NCI-H2227 (cell line): ENCODE measurements around the gene MBIP.

Experiments used
- DNase-seq: peaks from one replicate; lab custom pipeline; 2025; ENCODE audit not compliant: unreplicated experiment; lab: John Stamatoyannopoulos, UW

Gene MBIP

DNA sequence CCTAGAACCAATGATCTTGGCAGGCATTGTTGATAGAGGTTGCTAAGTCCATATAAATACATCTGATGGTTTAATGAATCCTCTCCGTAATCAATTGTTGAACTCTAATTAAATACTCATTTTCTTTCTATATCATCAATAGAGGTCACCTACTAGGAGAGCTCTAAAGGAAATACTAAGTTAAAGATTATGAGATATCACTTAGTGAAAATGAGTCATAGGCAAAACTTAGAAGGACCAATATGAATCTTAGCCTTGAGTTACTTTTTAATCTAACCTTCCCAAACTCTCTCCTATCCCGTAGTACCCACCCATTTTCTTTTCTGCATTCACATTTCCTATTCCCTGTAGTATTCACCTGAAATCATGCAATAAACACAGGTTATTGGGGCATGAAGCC, 50.2 kb downstream of the MBIP start:
- DNase-seq = no peak

DNA sequence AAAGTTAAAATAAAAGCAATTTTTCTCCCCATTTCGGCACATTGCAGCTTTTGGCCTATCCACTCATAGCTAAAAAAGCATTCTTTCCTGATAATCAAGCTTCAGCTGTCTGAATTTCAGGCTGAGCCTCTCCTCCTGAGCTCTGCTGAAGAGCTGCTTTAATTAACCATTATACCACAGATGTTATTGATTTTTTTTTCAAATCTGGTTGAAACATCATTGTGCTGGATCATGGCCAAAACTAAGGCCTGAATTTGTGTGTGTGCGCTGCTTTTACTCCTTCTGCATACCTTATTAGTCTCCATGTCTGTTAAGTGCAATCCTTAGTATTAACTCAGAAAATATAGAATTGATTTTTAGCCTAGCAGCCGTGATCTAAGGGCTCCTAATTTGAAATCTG, 52.3 kb downstream of the MBIP start:
- DNase-seq = peak; percentile 75

DNA sequence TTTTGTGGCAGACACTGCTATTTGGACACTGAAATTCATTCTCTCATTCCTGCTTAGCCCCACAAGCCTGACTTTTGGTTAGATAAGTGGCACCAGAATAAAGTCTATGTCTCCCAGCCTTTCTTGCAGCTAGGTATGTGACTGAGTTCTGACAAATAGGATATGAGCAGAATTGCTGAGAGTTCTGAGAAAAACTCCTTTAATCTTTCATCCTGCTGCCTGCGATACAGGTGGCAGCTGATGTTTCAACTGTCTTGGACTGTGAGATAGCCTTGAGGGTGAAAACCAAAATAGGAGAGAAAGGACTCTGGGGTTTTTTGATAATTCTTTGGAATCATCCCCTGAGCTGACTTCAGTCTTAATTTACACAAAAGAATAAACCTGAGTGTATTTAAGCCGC, 55.8 kb downstream of the MBIP start:
- DNase-seq = no peak

DNA sequence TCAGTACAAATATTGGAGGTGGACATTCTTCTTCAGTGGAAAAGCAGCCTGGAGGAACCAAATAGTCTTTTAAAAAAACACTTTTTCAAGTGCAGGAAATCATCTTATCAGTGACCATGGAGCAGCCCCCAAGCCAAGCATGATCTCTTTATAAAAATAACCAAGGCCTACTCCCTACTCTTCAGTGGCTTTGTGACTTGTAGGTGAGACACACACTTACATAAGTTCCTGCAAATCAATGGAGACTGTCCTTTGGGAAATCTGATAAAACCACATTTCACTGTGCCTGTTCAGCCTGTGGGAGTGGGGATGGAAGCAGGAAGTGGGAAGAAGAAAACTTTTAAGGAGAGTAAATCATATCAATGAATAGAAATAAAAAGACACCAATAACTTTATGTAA, 56.3 kb downstream of the MBIP start:
- no peak for DNase-seq

DNA sequence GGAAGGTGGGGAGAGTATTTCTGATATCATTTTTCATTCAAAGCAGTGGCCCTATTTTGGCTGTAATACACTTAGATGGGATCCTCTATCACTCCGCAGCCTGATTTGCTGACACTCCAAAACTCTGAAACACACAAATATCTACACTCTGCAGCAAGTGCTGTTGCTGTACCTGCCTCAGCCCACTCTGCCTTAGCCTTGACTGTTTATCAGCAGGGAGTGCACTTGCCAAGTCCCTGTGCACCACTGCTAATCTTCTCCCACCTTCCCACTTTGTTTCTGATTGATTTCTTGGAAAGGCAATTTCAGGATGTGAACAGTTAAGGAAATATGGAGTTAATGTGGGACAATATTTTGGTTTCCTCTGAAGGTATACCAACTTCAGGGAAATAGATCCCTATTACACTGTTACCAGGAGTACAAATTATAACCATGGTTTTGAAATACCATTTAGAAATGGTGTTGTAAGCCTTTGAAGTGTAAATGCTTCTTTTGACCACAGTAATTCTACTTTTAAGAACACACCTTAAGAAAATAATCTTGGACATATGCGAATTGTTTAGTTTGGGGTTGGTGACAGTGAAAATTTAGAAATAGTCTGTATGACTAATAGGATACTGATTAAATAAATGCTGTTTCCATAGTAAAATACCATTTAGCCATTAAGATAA, 59.3 kb downstream of the MBIP start:
- no peak for DNase-seq

DNA sequence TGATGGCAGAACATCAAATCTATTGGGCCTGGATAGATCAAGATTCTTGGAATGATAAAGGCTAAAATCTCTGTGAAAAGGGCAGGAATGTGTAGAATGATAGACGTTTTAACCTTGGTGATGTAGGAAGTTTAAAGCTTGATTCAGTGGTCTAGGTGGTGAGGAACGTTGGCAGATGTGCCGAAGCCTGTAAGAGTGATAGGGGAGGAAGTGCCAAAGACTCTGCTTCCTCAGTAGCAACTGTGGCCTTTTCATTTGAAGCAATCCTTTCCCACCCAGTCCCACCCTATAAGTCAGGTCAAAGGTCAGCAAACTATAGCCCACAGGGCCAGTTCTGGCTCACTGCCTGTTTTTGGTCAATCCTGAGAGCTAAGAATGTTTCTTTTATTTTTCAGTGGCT, 62.2 kb downstream of the MBIP start:
- no peak for DNase-seq

DNA sequence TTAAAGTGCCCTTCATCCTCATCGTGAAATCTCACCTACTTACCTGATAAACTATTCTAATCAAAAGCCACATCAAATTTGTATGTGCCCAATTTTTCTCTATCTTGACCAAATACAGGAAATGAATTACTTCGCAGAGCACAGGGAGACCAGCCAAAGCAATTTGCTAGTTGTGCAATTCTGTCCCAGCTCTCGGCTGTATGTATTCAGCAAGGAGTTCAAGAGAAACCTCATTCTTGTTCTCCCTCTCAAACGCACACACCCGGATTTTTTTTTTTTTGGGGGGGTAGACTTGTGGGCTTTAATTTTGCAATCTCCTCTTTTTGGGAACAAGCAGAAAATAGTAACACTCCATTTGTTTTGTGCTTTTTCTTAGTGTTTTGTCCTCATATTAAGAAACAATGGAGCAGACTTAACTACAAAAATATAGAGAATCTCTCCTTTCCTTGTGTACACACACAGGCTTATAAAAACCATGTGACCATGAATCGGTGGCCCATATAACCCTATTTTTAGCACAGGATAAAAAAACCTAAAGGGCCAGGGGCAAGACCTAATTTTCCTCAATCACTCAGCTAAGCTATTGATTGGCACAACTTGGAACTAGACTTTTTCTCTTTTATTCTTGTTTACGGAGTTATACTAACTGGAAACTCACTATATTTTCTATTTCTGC, 64.2 kb downstream of the MBIP start:
- DNase-seq = no peak

DNA sequence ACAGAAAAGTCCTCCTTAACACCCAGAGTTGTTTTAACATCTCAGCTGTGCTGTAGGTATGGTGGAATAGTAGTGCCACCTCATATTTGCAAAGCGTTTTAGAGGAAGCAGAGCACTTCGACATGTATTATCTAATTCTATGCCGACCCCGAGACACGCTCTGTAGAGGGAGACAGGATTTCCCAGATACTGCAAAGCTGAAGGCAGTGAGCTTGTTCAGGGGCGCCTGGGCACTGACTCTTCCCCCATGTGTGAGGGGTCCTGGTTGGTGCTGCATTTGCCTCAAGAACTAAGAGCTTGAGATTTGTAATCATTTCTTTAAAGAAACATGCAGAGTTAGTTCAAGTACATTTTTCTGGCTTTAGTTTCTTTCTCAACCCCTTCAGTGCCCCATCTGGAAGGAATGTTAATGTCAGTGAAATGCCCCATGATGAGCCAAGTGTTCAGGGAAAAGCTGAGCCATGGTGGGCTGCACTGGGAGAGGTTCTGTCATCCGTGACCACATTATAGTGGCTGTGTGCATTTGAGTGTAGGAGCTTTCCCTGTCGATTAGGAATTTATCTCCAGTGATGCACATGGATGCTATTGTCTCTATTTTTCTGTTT, 66.3 kb downstream of the MBIP start:
- DNase-seq = no peak
